Rectal smooth muscle tissue (tissue), 1 donor: ENCODE measurements around the gene LANCL2.

Source experiments
- H3K27ac ChIP-seq: one replicate; pipeline ENCODE4 v1.7.0; 2013; ENCODE audit warnings: low read depth, low read length, inconsistent platforms
- H3K27me3 ChIP-seq: one replicate; pipeline ENCODE4 v1.7.0; 2013; ENCODE audit warnings: low read length; ENCODE audit not compliant: control insufficient read depth, insufficient read depth
- H3K36me3 ChIP-seq: one replicate; pipeline ENCODE4 v1.7.0; 2013; ENCODE audit warnings: low read length; ENCODE audit not compliant: control insufficient read depth, insufficient read depth
- H3K4me1 ChIP-seq: one replicate; pipeline ENCODE4 v1.7.0; 2013; ENCODE audit warnings: low read length; ENCODE audit not compliant: control insufficient read depth, insufficient read depth
- H3K4me3 ChIP-seq: one replicate; pipeline ENCODE4 v1.7.0; 2013; ENCODE audit warnings: low read length
- H3K9ac ChIP-seq: one replicate; pipeline ENCODE4 v1.7.0; 2013; ENCODE audit warnings: low read length

Gene LANCL2

GRCh38 chr7:55481155-55481554, 116.0 kb downstream of the LANCL2 start:
- Histone ChIP-seq H3K27me3 (no peaks in the 10 kb centered on the region), H3K4me1 (no peaks in the 10 kb centered on the region), H3K9ac (no peak overlapping the region), H3K4me3 (no peak overlapping the region), H3K27ac (no peak overlapping the region), H3K36me3 (peaks cover 5% of the 10 kb centered on the region)

- Histone ChIP-seq H3K36me3 (no peaks in the 10 kb centered on the region), H3K4me1 (no peaks in the 10 kb centered on the region), H3K27me3 (no peaks in the 10 kb centered on the region), H3K9ac (no peak overlapping the region), H3K27ac (no peak overlapping the region), H3K4me3 (no peak overlapping the region)
These were observed 117.9 kb downstream of the LANCL2 start for GRCh38 chr7:55483046-55483445.
